ENCODE data around the gene AP5B1. TPM values are rescaled to one million over a fixed set of nuclear protein-coding genes. Genes with fewer than 3 reads are reported as not detected.

Gene AP5B1
- total RNA-seq, 2 experiments from 2014 or later = 12.7 to 12.8 TPM

DNA sequence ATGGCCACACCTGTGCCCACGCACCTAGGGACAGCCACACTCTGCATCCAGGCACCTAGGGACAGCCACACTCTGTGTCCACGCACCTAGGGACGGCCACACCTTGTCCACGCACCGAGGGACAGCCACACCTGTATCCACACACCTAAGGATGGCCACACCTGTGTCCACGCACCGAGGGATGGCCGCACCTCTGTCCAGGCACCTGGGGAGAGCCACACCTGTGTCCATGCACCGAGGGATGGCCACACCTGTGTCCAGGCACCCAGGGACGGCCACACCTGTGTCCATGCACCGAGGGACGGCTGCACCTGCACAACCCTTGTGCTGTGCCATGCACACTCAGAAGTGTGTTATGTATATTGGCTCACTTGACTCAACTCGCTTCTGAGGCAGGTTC is 16.9 kb upstream of the AP5B1 start:
- Mint-ChIP-seq H3K27ac (no peak overlapping the region), H3K36me3 (ENCODE audit: low read depth) (no peaks in the 10 kb centered on the region), H3K4me3 (no peak overlapping the region), H3K4me1 (ENCODE audit: low read depth) (no peaks in the 10 kb centered on the region), H3K27me3 (peaks cover 30% of the 10 kb centered on the region), H3K9me3 (no peaks in the 10 kb centered on the region)
- Histone ChIP-seq H3K4me3 (ENCODE audit: low read length) (no peak overlapping the region), H3K36me3 (ENCODE audit: insufficient read depth, low read length) (no peaks in the 10 kb centered on the region), H3K9me3 (ENCODE audit: control insufficient read depth in 1 of 2, insufficient read depth in 1 of 2, low read length in 2 of 2) (peaks cover 0 to 6% of the 10 kb centered on the region in 2 experiments), H3K4me1 (ENCODE audit: insufficient read depth, low read length) (no peaks in the 10 kb centered on the region), H3K27me3 (ENCODE audit: control insufficient read depth in 1 of 2, insufficient read depth in 2 of 2, low read length in 2 of 2) (peaks cover 4 to 10% of the 10 kb centered on the region in 2 experiments), H3K27ac (ENCODE audit: low read depth in 1 of 2, low read length in 2 of 2) (no peak overlapping the region)
- TF ChIP-seq, protein P1, sequence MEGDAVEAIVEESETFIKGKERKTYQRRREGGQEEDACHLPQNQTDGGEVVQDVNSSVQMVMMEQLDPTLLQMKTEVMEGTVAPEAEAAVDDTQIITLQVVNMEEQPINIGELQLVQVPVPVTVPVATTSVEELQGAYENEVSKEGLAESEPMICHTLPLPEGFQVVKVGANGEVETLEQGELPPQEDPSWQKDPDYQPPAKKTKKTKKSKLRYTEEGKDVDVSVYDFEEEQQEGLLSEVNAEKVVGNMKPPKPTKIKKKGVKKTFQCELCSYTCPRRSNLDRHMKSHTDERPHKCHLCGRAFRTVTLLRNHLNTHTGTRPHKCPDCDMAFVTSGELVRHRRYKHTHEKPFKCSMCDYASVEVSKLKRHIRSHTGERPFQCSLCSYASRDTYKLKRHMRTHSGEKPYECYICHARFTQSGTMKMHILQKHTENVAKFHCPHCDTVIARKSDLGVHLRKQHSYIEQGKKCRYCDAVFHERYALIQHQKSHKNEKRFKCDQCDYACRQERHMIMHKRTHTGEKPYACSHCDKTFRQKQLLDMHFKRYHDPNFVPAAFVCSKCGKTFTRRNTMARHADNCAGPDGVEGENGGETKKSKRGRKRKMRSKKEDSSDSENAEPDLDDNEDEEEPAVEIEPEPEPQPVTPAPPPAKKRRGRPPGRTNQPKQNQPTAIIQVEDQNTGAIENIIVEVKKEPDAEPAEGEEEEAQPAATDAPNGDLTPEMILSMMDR (IDR thresholded peaks at IDR 0.05) = no peak
- intact Hi-C loops (cut with DNase I, micrococcal nuclease) = no loop called here
- DNase-seq (no peak), ATAC-seq (ENCODE audit: poor library complexity) (no peak)
- ChIA-PET CTCF (no interaction called here), POLR2A (no interaction called here)

DNA sequence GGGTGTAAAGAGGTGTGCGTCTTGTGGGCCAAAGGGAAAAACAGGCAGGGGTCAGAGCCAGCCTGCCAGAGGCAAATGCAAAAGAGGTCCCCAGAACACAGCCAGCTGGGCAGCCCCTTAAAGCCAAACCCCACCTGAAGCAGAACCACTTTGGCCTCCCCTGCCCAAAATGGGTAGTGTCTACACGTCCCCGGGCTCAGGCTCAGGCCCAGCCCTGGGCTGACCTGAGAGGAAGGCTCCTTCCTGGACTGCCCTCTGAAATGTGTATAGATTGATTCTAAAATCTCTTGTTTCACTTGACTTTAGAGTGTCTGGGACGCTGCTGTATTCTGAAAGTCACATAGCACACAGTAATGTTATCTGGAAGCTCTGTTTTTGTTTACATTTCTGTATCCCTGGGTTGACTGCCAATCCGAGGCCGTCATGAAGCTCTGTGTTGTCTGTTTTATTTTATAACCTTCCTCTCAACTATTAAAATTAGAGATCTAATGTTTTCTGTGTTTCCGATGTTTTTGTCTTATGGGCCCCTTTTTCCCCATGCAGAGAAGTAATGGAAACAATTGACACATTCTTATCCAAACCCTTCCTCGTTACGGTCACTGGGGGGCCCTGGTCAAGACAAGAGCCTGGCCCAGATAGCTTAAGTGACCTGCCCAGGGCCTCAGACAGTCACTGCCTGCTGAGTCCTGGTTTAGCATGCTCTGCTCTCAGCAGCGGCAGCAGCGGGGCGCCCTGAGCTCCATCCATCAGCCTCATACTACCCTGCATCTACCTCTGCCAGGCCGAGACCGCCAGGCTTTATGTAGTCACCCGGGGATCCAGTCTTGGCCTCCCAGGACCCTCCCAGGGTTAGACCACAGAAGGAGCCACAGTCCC is 16.2 kb upstream of the AP5B1 start:
- intact Hi-C loops (cut with DNase I, micrococcal nuclease) = no loop called here
- no peaks in the 10 kb centered on the region for H3K4me1 Mint-ChIP-seq (ENCODE audit: low read depth)
- no peaks in the 10 kb centered on the region for H3K9me3 Mint-ChIP-seq
- ATAC-seq (ENCODE audit: poor library complexity) = no peak
- H3K4me3 Mint-ChIP-seq = no peak overlapping the region
- H3K4me3 ChIP-seq (ENCODE audit: low read length) = no peak overlapping the region
- no peak overlapping the region for H3K27ac ChIP-seq (ENCODE audit: low read depth in 1 of 2, low read length in 2 of 2)
- H3K36me3 Mint-ChIP-seq (ENCODE audit: low read depth) = no peaks in the 10 kb centered on the region
- H3K27ac Mint-ChIP-seq = no peak overlapping the region
- TF ChIP-seq, protein P1 (IDR thresholded peaks at IDR 0.05) = no peak
- H3K27me3 Mint-ChIP-seq = peaks cover 29% of the 10 kb centered on the region
- peaks cover 4% of the 10 kb centered on the region for H3K4me1 ChIP-seq (ENCODE audit: insufficient read depth, low read length)
- peaks cover 4 to 6% of the 10 kb centered on the region in 2 experiments for H3K27me3 ChIP-seq (ENCODE audit: control insufficient read depth in 1 of 2, insufficient read depth in 2 of 2, low read length in 2 of 2)
- POLR2A ChIA-PET = no interaction called here
- no peaks in the 10 kb centered on the region for H3K36me3 ChIP-seq (ENCODE audit: insufficient read depth, low read length)
- H3K9me3 ChIP-seq (ENCODE audit: control insufficient read depth in 1 of 2, insufficient read depth in 1 of 2, low read length in 2 of 2) = peaks cover 0 to 6% of the 10 kb centered on the region in 2 experiments
- CTCF ChIA-PET = no interaction called here
- no peak for DNase-seq

DNA sequence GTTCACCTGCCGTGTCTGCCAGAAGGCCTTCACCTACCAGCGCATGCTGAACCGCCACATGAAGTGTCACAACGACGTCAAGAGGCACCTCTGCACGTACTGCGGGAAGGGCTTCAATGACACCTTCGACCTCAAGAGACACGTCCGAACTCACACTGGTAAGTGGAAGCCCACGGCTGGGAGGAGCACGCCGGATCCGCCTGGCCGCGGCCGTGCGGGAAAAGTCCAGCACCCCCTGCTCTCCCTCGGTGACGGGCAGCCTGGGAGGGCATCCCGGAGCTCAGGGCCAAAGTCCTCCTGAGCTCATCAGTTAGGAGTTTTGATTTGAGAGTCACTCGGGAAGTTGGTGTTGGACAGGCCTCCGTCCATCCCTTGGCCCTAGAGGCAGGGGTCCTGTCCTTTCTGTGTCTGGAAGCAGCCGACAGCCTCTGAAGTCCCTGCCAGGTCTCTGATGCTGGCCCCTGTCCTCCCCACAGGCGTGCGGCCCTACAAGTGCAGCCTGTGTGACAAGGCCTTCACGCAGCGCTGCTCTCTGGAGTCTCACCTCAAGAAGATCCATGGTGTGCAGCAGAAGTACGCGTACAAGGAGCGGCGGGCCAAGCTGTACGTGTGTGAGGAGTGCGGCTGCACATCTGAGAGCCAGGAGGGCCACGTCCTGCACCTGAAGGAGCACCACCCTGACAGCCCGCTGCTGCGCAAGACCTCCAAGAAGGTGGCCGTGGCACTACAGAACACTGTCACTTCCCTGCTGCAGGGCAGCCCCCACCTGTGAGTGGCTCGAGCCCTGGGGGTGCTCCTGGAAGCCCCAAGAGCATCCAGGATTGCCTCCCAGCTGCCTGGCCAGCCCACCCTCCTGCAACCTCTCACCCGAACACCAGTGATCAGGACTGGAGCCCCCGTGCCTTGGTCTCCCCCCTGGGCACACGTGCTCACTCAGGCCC is 14.1 kb upstream of the AP5B1 start:
- no peaks in the 10 kb centered on the region for H3K9me3 Mint-ChIP-seq
- no peaks in the 10 kb centered on the region for H3K36me3 Mint-ChIP-seq (ENCODE audit: low read depth)
- no peaks in the 10 kb centered on the region for H3K4me1 Mint-ChIP-seq (ENCODE audit: low read depth)
- ATAC-seq (ENCODE audit: poor library complexity) = no peak
- no peaks in the 10 kb centered on the region for H3K36me3 ChIP-seq (ENCODE audit: insufficient read depth, low read length)
- H3K27ac ChIP-seq (ENCODE audit: low read depth in 1 of 2, low read length in 2 of 2) = no peak overlapping the region
- no peak for DNase-seq
- TF ChIP-seq, protein P1 (IDR thresholded peaks at IDR 0.05) = no peak
- ChIA-PET POLR2A (no interaction called here), CTCF (no interaction called here)
- H3K4me3 ChIP-seq (ENCODE audit: low read length) = no peak overlapping the region
- peaks cover 8 to 11% of the 10 kb centered on the region in 2 experiments for H3K27me3 ChIP-seq (ENCODE audit: control insufficient read depth in 1 of 2, insufficient read depth in 2 of 2, low read length in 2 of 2)
- H3K4me1 ChIP-seq (ENCODE audit: insufficient read depth, low read length) = peaks cover 14% of the 10 kb centered on the region
- no peak overlapping the region for H3K4me3 Mint-ChIP-seq
- intact Hi-C loops (cut with DNase I, micrococcal nuclease) = no loop called here
- peaks cover 0 to 12% of the 10 kb centered on the region in 2 experiments for H3K9me3 ChIP-seq (ENCODE audit: control insufficient read depth in 1 of 2, insufficient read depth in 1 of 2, low read length in 2 of 2)
- peaks cover 46% of the 10 kb centered on the region for H3K27me3 Mint-ChIP-seq
- no peak overlapping the region for H3K27ac Mint-ChIP-seq
